ENCODE results near the gene CORO1C.

CORO1C gene

DNA sequence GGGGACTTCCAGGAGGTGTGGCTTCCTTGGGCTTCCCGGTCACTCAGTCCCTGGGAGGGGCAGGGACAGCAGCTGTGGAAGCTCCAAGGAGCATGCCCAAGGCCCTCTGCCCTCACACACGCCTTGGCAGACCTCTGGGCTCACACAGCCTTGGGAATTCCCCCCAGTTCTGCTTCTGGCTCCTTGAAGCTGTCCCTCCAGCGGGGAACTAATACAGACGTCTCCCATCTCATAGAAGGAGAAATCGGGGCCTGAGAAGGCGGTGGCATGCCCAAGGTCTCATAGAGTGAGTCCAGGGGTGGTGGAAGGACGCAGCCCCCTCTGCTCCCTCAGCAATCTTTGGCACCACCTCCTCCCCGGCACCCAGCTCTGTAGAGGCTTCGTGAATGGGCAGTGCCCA, 117.8 kb downstream of the CORO1C start:
- no peak for DNase-seq

DNA sequence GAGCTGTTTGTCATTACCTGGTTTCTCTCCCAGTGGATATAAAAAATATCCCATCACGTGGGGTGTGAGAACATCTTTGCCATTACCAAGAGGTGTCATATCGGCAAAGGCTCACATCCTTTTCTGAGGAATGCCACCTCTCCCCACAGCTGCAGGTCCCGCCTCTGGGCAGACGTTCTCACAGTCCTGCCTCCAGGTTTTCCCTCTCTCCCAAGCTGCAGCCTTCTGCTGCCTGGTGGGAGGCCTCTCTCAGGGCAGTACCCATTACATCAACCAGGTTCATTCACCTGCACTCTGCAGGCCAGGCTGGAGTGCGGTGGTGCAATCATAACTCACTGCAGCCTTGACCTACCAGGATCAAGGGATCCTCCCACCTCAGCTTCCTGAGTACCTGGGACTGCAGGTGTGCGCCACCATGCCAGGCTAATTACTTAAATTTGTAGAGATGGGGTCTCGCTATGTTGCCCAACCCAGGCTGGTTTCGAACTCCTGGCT, 118.5 kb downstream of the CORO1C start:
- no peak for DNase-seq

DNA sequence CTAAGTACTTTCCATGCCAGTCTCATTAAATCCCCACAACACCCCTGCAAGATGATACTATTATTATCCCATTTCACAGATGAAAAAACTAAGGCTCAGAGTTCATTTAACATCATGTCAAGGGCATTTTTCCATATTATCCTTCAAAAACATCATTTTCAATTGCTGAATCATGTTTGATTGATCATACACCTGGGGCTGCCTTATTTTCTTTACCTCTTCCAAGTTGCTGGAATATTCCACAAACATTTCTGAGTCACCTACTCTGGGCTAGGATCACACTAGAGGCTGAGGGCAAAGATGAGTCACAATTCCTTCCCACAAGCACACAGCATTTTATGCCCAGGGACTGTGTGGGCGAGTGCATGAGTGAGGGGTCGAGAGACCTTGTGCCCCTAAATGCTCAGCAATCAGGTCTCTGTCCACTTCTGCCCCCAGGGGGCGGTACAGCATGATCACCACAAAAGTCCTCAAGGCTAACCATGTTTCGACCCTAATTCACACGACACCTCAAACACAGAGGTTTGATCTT, 119.4 kb downstream of the CORO1C start:
- DNase-seq = peak; percentile 70

DNA sequence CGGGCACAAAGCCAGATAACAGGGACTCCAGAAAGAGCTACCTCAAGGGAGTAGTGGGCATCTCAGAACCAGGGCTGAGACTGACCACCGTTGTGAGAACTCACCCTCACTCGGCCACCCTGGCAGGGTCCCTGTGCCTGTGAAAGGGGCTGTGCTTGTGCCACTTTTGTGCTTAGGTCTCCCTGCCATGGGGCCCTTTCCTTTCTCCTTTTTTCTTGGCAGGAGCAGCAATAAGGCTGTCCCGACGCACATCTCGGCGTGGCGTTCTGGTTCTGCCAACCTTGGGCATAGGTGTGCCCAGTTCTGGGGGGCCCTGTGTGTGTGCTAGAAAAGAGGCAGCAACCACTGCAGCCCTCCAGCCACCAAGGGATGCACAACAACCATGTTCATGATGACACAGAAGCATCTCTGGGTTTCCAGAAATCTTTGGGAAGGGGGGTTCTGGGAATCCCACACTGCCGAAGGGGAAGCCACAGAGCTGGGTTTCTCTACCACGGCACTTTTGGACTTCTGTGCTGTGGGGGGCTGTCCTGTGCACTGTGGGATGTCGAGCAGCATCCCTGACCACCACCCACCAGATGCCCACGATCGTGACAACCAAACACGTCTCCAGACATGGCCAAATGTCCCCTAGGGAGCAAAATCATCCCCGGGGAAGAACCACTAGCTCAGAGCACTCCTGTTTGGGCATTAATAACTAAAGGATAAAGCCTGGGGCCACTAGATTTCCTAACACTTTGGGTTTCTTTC, 120.3 kb downstream of the CORO1C start:
- no peak for DNase-seq

DNA sequence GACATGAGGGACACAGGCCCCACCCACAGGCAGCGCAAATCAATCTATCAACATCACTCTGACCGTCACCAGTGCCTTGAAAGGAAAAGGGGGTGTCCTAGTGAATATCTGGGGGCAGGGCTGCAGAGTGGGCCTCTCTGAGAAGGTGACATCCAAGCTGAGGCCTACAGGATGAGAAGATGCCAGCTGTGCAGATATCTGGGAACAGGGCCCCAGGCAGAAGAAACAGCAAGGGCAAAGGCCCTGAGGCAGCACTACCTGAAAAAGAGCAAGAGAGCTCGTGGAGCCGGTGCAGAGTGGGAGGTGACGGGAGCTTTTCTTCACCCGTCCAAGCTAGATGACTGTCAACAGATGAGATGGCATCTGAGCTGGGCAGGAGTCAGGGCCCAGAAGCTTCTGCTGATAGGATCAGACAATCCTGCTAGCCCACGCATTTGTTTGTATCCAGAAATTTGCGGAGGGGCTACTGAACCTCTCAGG, 120.9 kb downstream of the CORO1C start:
- DNase-seq = no peak

DNA sequence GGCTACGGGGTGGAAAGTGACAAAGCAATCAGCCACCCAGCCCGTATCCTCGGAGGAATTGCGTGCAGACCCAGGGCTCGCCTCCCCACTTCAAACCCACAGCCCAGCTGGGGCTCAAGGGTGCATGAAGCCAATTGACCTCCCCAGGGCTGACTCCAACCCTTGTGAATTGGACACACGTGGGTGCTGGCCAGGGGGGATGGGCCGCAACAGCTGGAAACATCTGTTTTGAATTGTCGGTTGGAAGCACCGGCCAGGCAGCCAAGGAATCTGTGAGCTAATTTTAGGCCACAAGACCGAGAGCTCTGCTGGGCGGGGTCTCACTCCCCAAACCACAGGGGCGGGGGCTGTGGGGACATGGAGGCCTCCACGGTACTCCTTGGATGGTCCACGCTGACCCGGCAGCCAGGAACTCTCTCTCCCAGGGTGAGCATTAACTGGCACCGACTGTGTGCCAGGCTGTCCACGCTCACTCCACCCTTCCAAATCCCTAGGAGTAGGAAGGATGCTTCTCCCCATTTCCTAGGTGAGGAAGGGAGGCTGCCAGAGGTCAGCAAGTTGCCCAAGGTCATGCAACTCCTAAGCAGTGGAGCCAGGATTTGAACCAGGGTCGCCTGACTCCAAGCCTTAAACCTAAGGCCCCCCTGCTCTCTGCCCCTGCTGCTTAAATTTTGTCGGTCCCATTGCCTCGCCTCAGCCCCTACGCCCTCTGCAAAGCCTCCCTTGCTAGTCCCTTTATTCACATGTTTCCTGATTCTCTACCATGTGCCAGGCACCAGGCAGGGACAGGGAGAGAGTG, 121.6 kb downstream of the CORO1C start:
- no peak for DNase-seq

DNA sequence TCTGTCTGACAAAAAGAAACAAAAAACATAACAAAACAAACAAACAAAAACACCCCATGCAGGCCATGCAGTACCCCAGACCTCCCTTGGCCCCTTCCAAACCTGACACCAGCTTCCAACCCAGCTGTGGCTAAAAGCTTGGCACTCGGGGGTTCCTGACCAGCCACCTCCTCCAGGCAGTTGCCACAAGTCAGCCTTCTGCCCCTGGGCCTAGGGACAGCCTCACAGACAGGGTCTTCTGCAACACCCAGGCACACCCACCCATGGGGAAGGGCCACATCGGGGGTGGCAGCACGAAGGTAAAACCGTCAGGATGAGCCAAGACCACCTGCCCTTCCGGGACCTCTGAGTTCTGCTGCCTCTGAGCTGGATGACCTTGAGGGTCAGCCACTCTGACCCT, 122.7 kb downstream of the CORO1C start:
- no peak for DNase-seq

DNA sequence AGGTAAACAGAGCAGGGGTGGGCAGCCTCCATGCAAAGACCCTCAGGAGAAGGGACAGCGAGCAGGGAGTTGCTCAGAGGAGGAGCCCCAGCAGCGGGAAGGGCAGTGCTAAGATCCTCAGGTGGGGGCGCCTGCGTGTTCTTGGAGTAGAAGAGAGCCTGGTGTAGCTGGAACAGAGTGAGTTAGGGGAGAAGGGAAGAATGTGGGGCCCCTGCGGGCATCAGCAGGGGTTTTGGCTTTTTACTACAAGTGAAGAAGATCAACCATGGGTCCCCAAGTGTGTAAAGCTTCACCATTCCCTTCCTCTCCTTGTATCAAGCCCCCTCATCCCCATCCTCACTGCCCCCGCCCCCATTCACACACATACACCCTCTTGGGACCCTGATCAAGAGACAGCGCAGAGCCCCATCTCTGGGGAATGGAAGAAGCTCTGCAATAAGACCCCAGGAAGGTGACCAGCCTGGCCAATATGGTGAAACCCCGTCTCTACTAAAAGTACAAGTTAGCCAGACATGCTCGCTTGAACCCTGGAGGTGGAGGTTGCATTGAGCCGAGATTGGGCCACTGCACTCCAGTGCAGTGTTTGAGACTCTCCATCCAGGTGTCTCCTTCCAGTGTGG, 123.2 kb downstream of the CORO1C start:
- DNase-seq = no peak

DNA sequence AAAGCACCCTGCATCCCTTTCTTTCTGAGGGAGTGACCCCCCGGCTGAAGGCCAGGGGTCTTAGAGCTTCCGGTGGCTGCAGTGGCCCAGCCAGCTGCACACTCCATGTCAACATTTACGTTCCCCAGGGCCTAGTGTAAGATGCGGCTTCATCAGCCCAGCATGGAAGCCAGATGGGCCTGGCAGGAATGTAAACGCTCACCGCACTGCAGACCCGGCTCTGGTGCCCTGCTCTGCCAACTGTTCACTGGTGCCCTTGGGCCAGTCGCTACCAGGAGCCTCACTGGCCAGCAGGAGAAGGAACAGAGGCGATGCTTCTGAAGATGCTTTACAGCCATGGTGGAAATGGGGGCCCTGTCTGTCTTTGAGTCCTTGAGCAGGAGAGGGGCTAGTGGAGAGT, 124.8 kb downstream of the CORO1C start:
- no peak for DNase-seq

DNA sequence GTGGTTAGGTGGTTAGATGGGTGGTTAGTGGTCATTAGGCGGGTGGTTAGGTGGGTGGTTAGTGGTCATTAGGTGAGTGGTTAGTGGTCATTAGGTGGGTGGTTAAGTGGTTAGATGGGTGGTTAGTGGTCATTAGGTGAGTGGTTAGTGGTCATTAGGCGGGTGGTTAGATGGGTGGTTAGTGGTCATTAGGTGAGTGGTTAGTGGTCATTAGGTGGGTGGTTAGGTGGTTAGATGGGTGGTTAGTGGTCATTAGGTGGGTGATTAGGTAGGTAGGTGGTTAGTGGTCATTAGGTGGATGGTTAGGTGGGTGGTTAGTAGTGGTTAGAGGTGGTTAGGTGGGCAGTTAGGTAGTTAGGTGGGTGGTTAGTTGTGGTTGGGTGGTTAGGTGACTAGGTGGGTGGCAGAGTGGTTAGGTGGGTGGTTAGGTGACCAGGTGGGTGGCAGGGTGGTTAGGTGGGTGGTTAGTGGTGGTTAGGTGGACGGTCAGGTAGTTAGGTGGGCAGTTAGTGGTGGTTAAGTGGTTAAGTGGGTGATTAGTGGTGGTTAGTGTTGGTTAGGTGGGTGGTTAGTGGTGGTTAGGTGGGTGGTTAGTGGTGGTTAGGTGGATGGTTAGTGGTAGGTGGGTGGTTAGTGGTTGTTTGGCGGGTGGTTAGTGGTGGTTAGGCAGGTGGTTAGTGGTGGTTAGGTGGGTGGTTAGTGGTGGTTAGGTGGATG, 125.5 kb downstream of the CORO1C start:
- DNase-seq = no peak

DNA sequence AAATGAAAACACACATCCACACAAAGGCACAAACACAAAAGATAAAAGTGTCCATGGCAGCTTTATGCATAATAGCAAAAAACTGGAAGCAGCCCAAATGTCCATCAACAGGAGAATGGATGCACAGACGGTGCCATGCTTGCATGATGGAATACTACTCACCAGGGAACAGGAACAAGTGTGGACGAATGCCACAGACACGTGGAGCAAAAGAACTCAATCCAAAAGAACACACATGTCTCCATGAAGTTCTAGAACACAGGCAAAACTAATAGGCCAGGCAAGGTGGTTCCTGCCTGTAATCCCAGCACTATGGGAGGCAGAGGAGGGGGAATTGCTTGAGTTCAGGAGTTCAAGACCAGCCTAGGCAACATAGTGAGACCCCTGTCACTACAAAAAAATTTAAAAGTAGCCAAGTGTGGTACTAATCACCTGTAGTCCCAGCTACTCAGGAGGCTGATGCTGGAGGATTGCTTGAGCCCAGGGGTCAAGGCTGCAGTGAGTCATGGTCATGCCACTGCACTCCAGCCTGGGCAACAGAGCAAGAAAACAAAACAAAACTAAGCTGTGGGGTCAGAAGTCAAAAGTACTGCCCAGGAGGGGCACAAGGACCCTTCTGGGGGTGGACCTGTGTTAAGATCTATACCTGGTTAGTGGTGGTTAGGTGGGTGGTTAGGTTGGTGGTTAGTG, 126.2 kb downstream of the CORO1C start:
- DNase-seq = no peak

DNA sequence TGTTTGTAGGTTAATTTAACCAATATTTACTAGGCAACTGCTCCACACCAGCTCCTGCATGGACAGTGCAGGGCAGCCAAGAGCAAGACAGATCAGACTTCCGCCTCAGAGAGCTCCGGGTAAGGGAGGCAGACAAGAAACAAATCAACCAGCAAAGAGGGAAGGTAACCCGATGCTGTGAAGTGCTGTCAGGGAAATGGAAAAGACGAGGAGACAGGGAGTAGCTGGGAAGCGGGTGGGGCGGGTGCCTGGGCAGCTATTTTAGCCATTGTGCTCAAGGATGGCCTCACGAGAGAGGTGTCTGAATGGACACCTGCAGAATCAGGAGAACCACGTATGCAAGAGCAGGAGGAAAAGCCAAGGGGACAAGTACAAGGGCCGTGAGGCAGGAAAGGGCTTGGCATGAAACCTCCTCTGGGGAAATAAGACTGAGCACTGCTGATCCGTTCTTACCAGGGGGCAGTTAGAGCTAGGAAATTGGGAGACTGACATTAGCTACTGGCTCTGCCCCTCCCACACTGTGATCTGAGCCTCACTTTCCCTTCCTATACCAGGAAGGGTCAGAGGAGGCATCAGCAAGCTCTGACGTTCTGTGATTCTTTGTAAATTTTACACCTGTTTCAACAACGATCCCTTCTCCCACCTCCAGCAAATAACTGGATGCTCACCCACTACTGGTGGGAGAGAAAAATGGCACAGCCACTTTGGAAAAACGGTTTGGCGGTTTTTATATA, 126.9 kb downstream of the CORO1C start:
- no peak for DNase-seq

DNA sequence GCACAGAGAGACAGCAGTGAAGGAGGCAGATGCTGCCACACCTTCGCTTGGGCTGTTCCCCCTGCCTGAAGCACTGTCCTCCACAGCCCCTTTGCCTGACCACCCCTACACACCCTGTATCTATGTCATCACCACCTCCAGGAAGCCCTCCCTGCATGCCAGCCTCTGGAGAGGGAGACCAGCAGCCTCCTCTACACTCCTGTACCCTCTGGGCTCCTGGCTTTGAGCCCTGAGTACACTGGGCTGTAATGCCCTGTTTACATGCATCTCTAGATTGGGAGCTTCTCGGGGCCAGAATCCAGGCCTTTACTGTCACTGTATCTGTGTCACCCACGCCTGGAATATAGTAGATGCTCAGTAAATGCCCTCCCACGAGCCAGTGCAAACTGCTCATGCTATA, 127.6 kb downstream of the CORO1C start:
- DNase-seq = no peak

DNA sequence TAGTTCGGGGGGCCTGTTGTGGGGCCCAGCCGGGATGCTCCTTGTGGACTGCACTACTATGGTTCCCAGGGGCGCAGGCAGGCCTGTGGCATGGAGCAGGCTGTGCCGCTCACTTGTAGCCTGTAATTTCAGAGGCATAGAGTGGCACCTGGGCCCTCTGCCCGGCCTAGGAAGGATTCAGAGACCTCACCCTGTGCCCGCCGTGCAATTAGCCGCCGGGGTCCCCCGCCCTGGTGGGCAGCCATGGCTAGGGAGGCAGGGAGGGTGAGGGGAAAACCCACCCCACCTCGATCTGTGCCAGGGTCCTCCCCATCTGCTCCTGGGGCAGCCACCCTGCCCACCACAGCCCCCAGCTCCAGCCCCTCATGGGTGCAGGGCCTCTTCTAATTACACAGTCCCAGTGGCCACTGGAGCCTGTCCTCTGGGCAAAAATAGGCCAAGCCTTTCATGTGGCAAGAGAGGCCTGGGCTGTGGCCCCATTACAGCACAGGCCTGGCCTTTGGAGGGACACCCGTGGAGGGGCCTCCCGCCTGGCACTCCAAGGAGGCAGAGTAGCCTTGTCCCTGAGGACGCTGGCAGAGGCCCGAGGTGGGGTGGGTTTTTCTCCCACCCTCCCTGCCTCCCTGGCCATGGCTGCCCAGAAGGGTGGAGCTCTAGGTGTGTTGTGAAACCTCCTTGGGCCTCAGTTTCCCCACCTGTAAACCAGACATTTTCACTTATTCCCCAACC, 128.2 kb downstream of the CORO1C start:
- no peak for DNase-seq

DNA sequence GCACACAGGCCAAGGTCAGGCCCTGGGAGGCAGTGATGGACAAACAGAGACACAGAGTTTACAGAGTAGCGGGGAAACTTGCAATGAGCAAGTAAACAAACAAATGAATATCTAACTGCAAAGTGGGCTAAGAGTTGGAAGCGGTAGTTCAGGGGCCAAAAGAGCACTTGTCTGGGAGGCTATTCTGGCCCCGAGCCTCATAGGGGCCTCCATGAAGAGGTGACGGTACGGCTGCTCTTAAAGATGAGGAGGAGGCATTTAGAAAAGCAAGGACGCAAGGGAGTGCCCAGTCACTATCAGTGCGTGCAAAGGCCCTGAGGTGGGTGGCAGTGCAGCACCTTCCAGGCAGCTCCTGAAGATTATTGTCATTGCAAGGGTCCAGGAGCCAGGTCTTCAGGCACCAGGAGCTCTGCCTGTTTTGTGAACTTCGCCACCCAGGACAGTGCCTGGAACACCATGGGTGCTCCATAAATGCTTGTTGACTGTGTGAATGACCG, 129.1 kb downstream of the CORO1C start:
- no peak for DNase-seq

DNA sequence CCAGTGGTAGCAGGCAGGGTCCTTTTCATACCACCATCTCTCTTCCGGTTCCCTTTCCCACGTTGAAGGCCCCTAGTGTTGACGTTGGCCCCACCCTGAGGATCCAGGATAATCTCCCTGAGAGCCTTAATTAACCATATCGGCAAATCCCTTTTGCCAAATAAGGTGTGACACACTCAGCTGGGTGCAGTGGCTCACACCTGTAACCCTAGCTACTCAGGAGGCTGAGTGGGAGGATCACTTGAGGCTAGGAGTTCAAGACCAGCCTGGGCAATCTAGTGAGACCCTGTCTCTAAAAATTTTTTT, 130.7 kb downstream of the CORO1C start:
- no peak for DNase-seq

DNA sequence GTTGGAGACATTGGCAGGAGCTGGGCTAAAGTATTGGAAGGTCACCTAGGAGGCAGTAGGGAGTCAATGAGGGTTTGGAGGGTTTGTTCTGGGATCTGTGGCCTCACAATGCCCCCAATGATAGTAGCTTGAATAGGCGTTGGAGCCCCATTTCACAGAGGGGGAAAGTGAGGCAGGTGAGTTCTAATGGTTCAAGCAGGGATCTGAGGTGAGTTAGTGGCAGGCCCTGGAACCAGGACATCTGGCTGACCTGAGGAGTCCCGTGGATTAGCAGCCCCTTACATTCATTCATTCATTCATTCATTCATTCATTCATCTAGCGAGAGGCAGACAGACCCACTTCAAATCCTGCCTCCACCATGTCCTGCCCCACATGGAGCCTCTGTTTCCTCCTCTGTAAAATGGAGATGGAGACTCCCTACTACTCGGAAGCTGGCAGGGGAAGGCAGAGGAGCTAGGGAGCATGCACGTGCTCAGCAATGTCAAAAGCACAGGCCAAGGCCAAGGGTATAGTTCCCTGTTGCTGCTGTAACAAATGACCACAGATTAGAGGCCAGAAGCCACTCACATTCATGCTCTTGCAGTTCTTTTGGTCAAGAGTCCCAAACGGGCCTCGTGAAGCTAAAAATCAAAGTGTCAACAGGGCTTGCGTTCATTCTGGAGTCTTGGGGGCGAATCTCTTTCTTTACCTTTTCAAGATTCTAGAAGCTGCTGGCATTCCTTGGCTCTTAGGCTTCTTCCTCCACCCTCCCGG, 131.2 kb downstream of the CORO1C start:
- no peak for DNase-seq

DNA sequence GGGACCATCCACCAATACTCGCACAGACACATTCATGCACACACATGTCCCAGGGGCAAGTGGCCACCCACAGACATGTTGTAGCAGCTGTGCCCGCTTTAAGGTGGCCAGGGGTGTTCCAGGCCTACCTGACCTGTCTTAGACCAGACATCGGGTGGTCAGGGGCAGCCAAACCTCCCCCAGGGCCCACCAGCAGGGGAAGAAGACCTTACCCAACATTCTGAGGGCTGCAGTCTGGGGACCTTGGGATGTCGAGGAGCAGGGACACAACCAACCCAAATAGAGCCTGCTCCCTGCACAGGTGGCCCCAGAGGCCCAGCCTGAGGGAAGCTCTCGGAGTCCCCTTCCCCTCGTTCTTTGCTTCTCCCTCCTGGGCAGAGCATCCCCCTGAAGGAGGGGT, 131.8 kb downstream of the CORO1C start:
- no peak for DNase-seq

DNA sequence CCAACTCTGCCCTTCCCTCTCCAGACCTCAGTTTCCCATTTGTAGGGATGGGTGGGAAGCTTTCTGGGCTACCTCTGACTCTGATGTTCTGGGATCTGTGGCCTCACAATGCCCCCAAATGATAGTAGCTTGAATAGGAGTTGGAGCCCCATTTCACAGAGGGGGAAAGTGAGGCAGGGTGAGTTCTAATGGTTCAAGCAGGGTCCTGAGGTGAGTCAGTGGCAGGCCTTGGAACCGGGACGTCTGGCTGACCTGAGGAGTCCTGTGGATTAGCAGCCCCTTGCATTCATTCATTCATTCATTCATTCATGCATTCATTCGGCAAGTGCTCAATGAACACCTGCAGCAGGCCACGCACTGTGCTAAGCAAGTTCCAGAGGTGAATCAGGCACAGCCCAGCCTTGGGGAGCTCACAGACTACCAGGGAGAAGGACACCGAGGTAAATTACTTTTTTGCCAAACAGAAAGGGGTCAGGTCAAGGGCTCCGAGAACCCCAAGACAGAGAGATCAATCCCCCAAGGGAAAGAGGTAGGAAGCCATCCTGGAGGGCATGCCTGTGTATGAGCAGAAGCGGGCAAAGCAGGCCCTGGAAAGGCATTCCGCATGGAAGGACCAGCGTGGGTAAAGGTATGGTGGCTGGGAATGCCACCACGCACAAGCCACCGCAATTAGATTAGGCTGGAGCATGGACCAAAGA, 132.6 kb downstream of the CORO1C start:
- DNase-seq = no peak

Measured in CD4-positive, alpha-beta T cell treated with Interleukin-10 for 1 hour (primary cell).